Peyer's patch (tissue), 4 donors: ENCODE results near the gene GNB1L. TPM values are rescaled to one million over a fixed set of nuclear protein-coding genes. Genes with fewer than 3 reads are reported as not detected.

ENCODE experiments used
- DNase-seq, 3 donors: peaks; one replicate each; pipeline ENCODE4 v3.0.0-alpha.2; 2017 to 2019
- H3K27ac ChIP-seq, 4 donors: fragments of 200-600 bp; sonication (generic); one replicate each; pipeline ENCODE4 v1.5.1; 2016 to 2019
- H3K27me3 ChIP-seq, 2 donors: fragments of 200-600 bp; sonication (generic); one replicate each; pipeline ENCODE4 v1.5.1; 2019
- H3K36me3 ChIP-seq, 3 donors: fragments of 200-600 bp; sonication (generic); one replicate each; pipeline ENCODE4 v1.5.1; 2016 to 2019
- H3K4me1 ChIP-seq, 4 donors: fragments of 200-600 bp; sonication (generic); one replicate each; pipeline ENCODE4 v1.5.1; 2016 to 2019
- H3K4me3 ChIP-seq, 4 donors: fragments of 200-600 bp; sonication (generic); 1 replicate in 3 of 4; 2 replicates in 1 of 4; pipeline ENCODE4 v1.5.1; 2016 to 2019; ENCODE audit warnings: mild to moderate bottlenecking in 1 of 4
- H3K9me3 ChIP-seq, 4 donors: fragments of 200-600 bp; sonication (generic); one replicate each; pipeline ENCODE4 v1.5.1; 2016 to 2019; ENCODE audit warnings: mild to moderate bottlenecking in 1 of 4
- CTCF ChIP-seq, 6 experiments: fragments of 450-650 bp in 4 of 6; fragments of 200-600 bp in 2 of 6; sonication (generic) in 1 of 6; IDR thresholded peaks; one replicate each; pipeline ENCODE4 v1.5.1; 2017 to 2019; ENCODE audit warnings: antibody characterized with exemption in 6 of 6, mild to moderate bottlenecking in 3 of 6, moderate library complexity in 1 of 6
- POLR2A ChIP-seq, 2 donors: fragments of 450-650 bp; IDR thresholded peaks; one replicate each; pipeline ENCODE4 v1.5.1; 2017; ENCODE audit warnings: antibody characterized with exemption in 2 of 2, mild to moderate bottlenecking in 2 of 2, moderate library complexity in 2 of 2
- total RNA-seq, 4 donors: library from RNA; depleted of rRNA; stranded (reverse); fragments of >200 nt; gene quantifications; one replicate each; pipeline ENCODE4 v1.1.0, GENCODE V29; 2016

GNB1L gene
- total RNA-seq, 4 donors from 2014 or later: 3.1 to 6.6 (median 4.9) TPM

- no peaks in the 10 kb centered on the region for H3K9me3 ChIP-seq
- peak in 1 of 3 donors; percentile 14 for DNase-seq
- H3K27ac ChIP-seq: no peak overlapping the region
- no peak overlapping the region for H3K4me3 ChIP-seq
- no peaks in the 10 kb centered on the region for H3K27me3 ChIP-seq
- peaks cover 0 to 11% (median 6%) of the 10 kb centered on the region in 4 donors for H3K4me1 ChIP-seq
- TF ChIP-seq CTCF (IDR thresholded peaks at IDR 0.05) (no peak), POLR2A (IDR thresholded peaks at IDR 0.05) (no peak)
- H3K36me3 ChIP-seq: no peaks in the 10 kb centered on the region
Observed at GRCh38 chr22:19859861-19860510, 5.3 kb upstream of the GNB1L start.

- TF ChIP-seq POLR2A (IDR thresholded peaks at IDR 0.05) (no peak), CTCF (IDR thresholded peaks at IDR 0.05) (no peak)
- Histone ChIP-seq H3K36me3 (no peaks in the 10 kb centered on the region), H3K27me3 (no peaks in the 10 kb centered on the region)
Observed at GRCh38 chr22:19857382-19857781, 2.7 kb upstream of the GNB1L start.

GRCh38 chr22:19855504-19856409 lies 1.1 kb upstream of the GNB1L start:
- peaks cover 0 to 15% (median 0%) of the 10 kb centered on the region in 3 donors for H3K36me3 ChIP-seq
- TF ChIP-seq CTCF (IDR thresholded peaks at IDR 0.05): no peak
- peak; percentile 71 to 80 (median 73) for DNase-seq
- peaks cover 5 to 26% (median 14%) of the 10 kb centered on the region in 4 donors for H3K4me1 ChIP-seq
- H3K27ac ChIP-seq: peak overlapping the region; percentile 92 to 95 (median 94)
- no peaks in the 10 kb centered on the region for H3K9me3 ChIP-seq
- peak overlapping the region; percentile 80 to 91 (median 84) for H3K4me3 ChIP-seq
- no peaks in the 10 kb centered on the region for H3K27me3 ChIP-seq

More at GRCh38 chr22:19857382-19857781, 2.7 kb upstream of the GNB1L start:
- H3K9me3 ChIP-seq: no peaks in the 10 kb centered on the region
- peaks cover 5 to 24% (median 14%) of the 10 kb centered on the region in 4 donors for H3K4me1 ChIP-seq
- no peak overlapping the region for H3K4me3 ChIP-seq
- no peak overlapping the region for H3K27ac ChIP-seq
- DNase-seq: no peak

GRCh38 chr22:19853879-19854777 lies 546 bp downstream of the GNB1L start:
- H3K4me3 ChIP-seq: peak overlapping the region; percentile 80 to 91 (median 84)
- H3K27ac ChIP-seq: peak overlapping the region; percentile 92 to 95 (median 94)
- peaks cover 0 to 16% (median 0%) of the 10 kb centered on the region in 3 donors for H3K36me3 ChIP-seq
- no peaks in the 10 kb centered on the region for H3K9me3 ChIP-seq
- no peaks in the 10 kb centered on the region for H3K27me3 ChIP-seq
- H3K4me1 ChIP-seq: peaks cover 5 to 26% (median 14%) of the 10 kb centered on the region in 4 donors
- DNase-seq: peak in 1 of 3 donors; percentile 16
- TF ChIP-seq POLR2A (IDR thresholded peaks at IDR 0.05): no peak
- no peak for TF ChIP-seq CTCF (IDR thresholded peaks at IDR 0.05)
